HG03196 (cell line): Measurements from ENCODE around the gene KIRREL3.

Experiments
- ATAC-seq: cut with Tn5 transposase; IDR thresholded peaks from one replicate; pipeline ENCODE4 v1.9.1; 2021; ENCODE audit not compliant: unreplicated experiment

The KIRREL3 gene

DNA sequence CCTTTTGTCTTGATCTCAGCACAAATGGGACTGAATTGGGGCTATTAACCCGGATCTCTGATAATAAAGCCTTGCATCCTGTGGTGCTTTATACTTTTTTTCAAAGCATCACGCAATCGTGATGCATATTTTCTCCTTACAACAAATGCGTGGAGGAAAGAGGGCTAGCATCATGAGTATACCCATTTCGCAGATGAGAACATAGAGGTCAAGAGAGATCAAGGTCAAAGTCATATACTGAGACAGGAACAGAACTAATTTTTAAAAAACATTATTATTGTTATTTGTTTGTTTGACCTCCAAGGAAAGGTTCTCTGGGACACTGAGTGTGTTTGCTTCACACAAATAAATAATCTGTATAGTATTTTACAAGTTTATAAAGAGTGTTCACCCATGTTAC lies 453.9 kb downstream of the KIRREL3 start:
- no peak for ATAC-seq

GRCh38 chr11:126546191-126546590 lies 454.4 kb downstream of the KIRREL3 start:
- ATAC-seq: no peak

- ATAC-seq: no peak
These were observed 455.5 kb downstream of the KIRREL3 start for GRCh38 chr11:126545057-126545555.

DNA sequence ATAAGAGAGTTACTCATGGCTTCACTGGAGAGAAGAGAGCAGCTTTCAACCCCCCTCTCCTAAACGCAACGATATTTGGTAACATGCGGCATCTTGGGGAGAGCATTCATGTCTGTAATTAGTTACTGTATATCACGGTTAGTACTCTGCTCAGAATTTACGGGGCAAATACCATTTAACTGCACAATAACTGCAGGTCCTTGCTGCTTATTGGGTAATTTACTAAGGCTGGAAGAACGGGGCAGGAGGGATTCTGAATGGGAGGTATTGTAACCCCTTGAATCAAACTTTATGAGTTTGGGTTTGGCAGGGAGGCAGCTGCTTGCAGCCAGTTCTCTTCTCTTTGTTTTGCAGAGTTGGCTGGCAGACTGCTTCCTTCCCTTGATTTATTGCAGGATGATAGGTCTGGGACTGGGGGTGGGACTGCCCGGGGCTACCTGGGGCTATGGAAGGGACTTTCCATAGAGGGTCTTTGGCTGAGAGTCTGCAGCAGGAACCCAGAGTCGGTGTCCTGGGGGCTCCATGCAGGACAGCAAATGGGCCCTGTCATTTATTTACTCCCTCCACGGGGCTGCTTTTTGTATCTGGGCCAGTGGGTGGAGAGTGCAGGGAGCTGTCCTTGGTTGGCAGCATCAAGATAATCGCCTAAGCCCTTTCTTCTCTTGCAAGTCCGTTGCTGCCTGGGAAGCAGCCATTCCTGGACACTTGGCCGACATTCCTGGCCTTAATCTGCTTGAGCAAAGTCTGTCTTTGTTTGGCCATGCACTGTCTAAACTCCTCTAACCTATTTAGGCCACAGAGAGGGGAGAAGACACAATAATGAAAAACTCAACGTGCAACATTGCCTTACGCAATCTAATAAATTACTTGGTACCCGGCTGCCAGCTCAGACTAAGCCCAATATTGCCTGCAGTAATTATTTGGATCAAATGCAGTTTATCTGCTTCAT lies 456.2 kb downstream of the KIRREL3 start:
- ATAC-seq: no peak

GRCh38 chr11:126543691-126544090 lies 456.9 kb downstream of the KIRREL3 start:
- ATAC-seq: no peak

DNA sequence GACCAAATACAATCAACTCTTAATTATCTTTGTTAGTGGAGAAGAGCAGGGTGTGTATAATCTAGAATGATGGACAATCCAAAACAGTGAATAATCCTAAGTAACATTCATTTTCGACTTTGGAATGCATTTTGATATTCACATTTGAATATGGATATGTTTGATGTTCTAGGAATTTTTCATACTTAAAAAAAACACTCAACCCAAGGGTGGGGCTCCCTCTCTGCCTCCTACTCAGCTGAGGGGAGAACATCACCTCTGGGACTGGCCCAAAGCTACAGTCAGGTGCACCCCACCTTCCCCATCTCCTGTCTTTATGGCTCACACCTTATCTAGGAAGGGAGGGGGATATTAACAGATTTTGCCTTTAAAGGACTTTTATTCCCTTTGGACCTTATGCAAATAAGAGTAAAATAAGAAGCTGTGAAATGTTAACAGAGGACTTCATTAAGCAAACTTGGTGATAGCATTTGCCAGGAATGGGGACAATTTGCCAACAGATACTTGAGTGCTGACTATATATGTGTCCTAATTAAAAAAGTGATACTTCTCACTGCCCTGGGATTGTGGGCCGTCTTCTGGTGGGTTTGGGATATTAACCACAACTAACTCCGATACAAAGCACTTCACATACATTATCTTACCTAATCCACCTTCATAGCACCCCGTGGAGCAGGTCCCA lies 458.1 kb downstream of the KIRREL3 start:
- no peak for ATAC-seq

GRCh38 chr11:126538071-126538470 lies 462.5 kb downstream of the KIRREL3 start:
- no peak for ATAC-seq

GRCh38 chr11:126537492-126537891 lies 463.1 kb downstream of the KIRREL3 start:
- ATAC-seq: no peak

GRCh38 chr11:126534141-126534805 lies 466.3 kb downstream of the KIRREL3 start:
- ATAC-seq: no peak

DNA sequence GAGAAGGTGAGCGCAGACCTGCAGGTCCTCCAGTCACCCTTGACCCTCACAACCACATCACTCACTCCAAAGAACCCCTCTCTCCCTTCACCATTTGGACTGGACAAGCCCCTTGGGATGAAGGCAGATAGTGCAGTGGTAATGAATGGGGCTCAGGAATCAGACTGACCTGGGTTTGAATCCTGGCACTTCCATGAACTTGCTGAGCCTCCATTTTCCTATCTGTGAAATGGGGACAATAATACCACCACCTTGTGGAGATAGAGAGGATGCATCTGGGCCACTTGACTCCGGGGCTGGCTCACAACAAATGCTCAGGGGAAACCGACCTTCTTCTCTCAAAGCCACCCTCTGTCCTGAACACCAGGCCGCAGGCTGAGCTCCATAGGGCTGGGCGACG lies 467.0 kb downstream of the KIRREL3 start:
- no peak for ATAC-seq

DNA sequence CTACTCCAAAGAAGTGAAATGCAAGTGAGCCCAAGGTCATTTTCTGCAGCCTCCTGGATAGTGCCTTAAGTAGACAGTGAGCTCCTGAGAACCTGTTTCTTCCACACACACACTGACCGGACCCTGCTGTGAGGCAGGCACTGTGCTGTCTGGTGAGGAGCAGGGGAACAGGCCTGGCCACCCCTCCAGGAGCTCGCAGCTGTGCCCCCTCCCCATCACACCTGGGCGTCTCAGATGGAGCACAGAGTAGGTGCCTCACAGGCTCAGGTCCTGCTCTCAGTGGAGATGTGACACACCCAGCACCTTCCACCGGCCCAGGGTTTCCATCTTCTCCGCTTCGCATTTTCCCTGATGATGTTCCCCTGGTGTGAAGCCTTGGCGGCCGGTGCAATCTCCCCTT lies 470.2 kb downstream of the KIRREL3 start:
- no peak for ATAC-seq

DNA sequence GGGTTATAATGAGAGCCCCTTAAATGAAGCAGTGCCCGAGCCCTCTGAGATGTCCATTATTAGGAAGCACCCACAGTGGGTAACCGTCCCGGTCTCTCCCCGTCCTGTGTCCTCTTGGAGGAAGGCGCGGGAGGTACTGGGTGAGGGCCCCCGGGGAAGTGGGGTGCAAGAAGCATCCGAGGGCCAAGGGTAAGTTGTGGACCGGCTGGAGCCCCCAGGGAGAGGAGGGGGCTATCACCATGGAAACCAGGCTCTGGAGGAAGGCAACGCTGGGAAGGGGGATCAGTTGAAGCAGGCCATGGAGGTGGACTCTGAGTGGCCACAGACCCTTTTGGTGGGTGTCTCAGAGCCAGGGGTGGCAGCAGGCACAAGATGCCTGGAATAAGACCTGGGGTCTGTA lies 471.5 kb downstream of the KIRREL3 start:
- no peak for ATAC-seq

- no peak for ATAC-seq
These were observed 472.5 kb downstream of the KIRREL3 start for GRCh38 chr11:126528075-126528474.

GRCh38 chr11:126527651-126528050 lies 472.9 kb downstream of the KIRREL3 start:
- ATAC-seq: no peak

- no peak for ATAC-seq
These were observed 474.1 kb downstream of the KIRREL3 start for GRCh38 chr11:126526471-126526870.

- no peak for ATAC-seq
These were observed 474.9 kb downstream of the KIRREL3 start for GRCh38 chr11:126525702-126526101.

- no peak for ATAC-seq
These were observed 475.4 kb downstream of the KIRREL3 start for GRCh38 chr11:126525216-126525615.

DNA sequence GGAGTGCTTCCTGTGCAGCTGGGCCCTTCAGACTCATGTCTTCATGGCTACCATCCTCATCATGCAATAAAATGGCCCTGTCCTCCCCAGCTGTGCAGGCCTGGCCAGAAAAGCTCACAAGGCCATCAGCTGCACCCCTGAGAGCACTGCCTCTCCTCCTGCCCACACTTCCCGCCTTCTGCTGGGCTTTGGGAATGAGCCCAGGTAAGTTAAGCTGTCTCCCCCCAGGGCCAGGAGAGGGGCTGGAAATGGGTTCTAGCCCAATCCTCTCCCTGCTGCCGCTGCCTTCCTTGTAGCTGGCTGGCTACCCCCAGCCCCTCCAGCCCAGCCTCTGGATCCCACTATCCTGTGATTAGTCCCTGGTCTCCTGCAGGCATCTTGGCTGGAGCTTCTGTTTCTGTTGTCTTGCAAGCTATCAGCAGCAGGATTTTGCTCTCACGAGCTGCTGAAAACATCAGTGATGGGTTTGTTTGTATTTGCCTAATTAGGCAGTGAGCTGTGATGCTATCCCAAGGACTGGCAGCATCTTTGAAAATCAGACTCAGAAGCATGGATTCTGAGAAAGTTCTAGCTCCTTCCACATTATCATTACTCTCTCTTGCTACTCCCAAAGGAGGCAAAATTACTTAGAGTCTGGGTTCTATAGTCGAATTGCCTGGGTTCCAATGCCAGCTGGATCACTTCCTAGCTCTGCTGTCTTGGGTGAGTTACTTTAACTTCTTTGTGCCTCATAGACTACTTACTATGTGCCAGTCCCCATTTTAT lies 476.9 kb downstream of the KIRREL3 start:
- ATAC-seq: no peak

- no peak for ATAC-seq
These were observed 478.0 kb downstream of the KIRREL3 start for GRCh38 chr11:126522606-126523005.

DNA sequence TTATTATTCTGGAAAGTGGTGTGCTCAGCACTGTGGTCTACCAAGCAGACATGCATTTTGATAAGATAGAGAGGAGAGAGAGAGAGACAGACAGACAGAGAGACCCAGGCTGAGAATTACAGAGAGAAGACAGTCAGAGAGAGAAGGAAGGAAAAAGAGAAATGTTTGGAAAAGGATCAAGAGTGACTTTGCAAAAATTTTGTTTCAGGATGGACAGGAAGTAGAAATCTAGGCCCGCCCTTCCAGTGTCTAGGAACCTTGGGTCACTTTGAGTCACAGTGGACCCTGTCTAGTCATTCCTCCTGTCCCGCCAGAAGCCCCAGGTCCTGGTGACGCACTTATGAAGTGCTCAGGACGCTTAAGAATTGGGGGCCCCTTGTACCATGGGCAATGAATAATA lies 478.4 kb downstream of the KIRREL3 start:
- no peak for ATAC-seq

DNA sequence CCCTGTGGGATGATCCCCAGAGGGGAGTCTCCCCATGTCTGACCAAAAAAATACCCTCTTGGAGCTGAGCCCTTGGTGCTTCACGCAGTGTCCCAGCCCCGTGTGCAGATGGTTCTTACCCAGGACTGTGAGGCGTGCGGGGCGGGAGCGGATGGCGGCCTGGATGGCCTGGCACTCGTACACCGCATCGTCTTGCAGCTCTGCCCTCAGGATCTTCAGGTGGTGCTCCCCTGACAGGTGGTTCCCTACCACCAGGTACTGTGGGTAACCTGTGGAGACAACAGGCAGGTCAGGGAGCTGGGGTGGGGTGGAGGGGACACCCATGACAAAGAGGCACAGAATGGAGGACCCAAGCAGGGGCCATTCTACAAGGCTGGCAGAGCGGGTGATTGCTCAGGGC lies 479.4 kb downstream of the KIRREL3 start:
- ATAC-seq: no peak
